Type B pancreatic cell (in vitro differentiated cells): ENCODE measurements around the gene WDR3. TPM values are rescaled to one million over a fixed set of nuclear protein-coding genes. Genes with fewer than 3 reads are reported as not detected.

Experiments used
- DNase-seq: peaks from one replicate; pipeline ENCODE4 v3.0.0; 2021; ENCODE audit warnings: mixed read lengths; ENCODE audit not compliant: unreplicated experiment; ENCODE audit errors: extremely low spot score
- H3K27ac Mint-ChIP-seq: 2 replicates; pipeline ENCODE4 v1.8.0; 2021; ENCODE audit warnings: mild to moderate bottlenecking, mixed read lengths
- H3K27me3 Mint-ChIP-seq: 2 replicates; pipeline ENCODE4 v1.8.0; 2021; ENCODE audit warnings: mixed read lengths
- H3K36me3 Mint-ChIP-seq: 2 replicates; pipeline ENCODE4 v1.8.0; 2021; ENCODE audit warnings: mixed read lengths
- H3K4me1 Mint-ChIP-seq: one replicate; pipeline ENCODE4 v1.8.0; 2021; ENCODE audit warnings: mixed read lengths; ENCODE audit not compliant: unreplicated experiment
- H3K4me3 Mint-ChIP-seq: 2 replicates; pipeline ENCODE4 v1.8.0; 2021; ENCODE audit warnings: mild to moderate bottlenecking, mixed read lengths
- H3K9me3 Mint-ChIP-seq: 2 replicates; pipeline ENCODE4 v1.8.0; 2021; ENCODE audit warnings: mixed read lengths
- long read RNA-seq: library from polyadenylated mRNA; unstranded; transcript quantifications from one replicate; pipeline ENCODE4 v2.0.0, GENCODE V29; 2020
- total RNA-seq: library from RNA; stranded (reverse); gene quantifications from 2 replicates; pipeline ENCODE4 v1.2.1, GENCODE V29; 2021; ENCODE audit warnings: low replicate concordance
- TF ChIP-seq, protein P1 (sequence below): fragments of 200-600 bp; sonication (generic); conservative IDR thresholded peaks from 2 replicates; pipeline ENCODE4 v1.5.0; 2021; ENCODE audit warnings: antibody characterized with exemption, mild to moderate bottlenecking

The WDR3 gene
- total RNA-seq, result 29.6 and 36.9 TPM in 2 replicates
- long read RNA-seq, full-length matches to known transcripts, result 17 of 69 reads
- long read RNA-seq, partial matches to known transcripts, result 34 of 69 reads
- long read RNA-seq, other reads (novel, unspliced or antisense), result 18 of 69 reads

DNA sequence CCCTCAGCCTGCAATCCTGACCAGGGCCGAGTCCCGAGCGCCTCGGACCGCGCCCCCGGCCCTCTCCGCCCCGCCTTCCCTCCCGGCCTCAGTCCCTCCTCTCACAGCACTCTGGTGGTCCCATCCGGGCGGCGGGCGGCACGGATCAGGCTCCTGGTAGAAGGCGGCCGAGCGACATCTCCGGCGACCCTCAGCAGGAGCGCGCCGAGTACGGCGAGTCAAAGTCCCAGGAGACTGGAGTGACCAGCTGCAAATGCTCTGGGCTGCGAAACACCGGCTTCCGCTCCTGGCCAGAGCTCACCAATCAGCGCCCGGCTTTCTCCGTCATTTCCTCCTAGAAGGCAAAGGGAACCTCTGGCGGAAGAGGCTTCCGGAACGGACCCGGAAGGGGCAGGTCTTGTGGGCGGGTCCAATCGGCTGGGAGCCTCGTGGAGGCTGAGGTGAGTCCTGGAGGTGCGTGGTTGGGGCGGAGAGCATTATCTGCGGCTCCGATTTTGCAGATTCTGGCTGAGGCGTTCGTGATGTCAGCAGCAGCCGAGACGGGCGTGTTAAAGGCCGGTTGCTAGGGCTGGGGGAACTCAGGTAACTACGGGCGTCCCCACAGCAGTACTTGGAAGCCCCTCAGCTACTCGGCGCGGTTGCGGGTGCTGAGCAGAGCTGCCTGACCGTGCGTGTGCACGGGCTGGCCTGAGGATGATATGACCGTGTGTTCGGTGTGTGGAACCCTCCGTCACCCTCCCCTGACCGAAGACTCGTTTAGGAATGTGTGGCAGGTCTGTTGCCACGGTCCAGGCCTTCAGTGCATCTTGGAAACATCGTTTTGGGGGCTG is at the start of gene WDR3, which contains the start of gene GDAP2:
Gene WDR3 (plus strand): TSS at position 397 of the 830 bp plus-strand sequence. CDS start 3,581 bp downstream, outside the sequence.
Gene GDAP2 (minus strand): TSS at position 279 of the 830 bp plus-strand sequence. CDS start 9,264 bp downstream, outside the sequence.
- peaks cover 37% of the 10 kb centered on the region for H3K4me1 Mint-ChIP-seq
- H3K27ac Mint-ChIP-seq, result peak within 1 kb of the TSS; percentile 64
- TF ChIP-seq, protein P1, sequence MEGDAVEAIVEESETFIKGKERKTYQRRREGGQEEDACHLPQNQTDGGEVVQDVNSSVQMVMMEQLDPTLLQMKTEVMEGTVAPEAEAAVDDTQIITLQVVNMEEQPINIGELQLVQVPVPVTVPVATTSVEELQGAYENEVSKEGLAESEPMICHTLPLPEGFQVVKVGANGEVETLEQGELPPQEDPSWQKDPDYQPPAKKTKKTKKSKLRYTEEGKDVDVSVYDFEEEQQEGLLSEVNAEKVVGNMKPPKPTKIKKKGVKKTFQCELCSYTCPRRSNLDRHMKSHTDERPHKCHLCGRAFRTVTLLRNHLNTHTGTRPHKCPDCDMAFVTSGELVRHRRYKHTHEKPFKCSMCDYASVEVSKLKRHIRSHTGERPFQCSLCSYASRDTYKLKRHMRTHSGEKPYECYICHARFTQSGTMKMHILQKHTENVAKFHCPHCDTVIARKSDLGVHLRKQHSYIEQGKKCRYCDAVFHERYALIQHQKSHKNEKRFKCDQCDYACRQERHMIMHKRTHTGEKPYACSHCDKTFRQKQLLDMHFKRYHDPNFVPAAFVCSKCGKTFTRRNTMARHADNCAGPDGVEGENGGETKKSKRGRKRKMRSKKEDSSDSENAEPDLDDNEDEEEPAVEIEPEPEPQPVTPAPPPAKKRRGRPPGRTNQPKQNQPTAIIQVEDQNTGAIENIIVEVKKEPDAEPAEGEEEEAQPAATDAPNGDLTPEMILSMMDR, result no peak
- H3K9me3 Mint-ChIP-seq, result no peaks in the 10 kb centered on the region
- H3K27me3 Mint-ChIP-seq, result no peaks in the 10 kb centered on the region
- H3K36me3 Mint-ChIP-seq, result peaks cover 11% of the 10 kb centered on the region
- peak within 1 kb of the TSS; percentile 98 for H3K4me3 Mint-ChIP-seq
- DNase-seq, result peak; percentile 95

DNA sequence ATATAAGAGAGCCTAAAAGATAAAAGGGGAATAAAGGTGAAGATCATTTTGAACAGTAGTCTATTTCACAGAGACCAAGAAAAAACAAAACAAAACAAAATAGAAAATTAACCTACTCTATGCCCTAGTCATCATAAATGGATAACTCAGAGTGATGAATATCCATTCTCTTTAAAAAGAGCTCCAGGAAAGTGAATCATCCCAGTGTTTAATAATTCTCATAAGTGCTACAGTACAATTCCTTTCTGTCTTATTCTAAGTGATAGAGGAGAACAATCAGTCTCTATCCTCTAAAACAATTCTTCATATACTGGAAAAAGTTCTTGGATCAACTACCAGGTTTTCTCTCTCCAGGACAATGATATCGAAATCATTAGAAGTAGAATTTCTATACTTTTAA is 45.9 kb upstream of the WDR3 start:
- Mint-ChIP-seq H3K4me3 (no peak overlapping the region), H3K4me1 (no peaks in the 10 kb centered on the region)
- TF ChIP-seq, protein P1, result no peak

DNA sequence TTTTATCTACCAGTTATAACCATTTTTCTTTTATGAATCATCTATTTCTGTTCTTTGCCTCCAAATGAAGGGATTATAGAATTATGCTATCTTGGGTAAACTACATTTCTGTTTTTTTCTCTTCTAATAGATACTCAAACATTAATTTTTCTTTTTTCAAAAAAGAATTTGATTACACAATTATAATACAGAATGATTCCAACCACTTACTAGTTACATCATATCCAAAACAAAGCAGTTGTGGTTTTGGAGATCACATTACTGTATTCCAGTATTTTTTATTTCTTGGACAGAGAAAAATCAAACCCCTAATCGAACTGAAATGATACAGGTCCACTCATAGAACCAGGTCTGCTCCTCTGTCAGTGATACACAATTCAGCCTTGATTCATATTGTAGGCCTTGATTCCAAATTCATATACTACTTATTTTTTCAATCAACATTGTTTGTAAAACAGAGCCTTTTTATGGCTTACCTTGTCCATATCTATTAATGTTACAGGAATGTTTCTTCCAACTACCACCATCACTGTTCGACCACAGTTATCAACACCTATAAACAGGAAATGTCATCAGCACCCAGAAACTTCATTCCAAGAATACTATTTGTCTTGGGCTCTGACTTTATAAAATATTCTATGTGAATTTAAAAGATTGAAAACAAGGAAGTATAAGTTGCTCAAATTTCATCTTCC is 43.3 kb upstream of the WDR3 start:
- Mint-ChIP-seq H3K27me3 (no peaks in the 10 kb centered on the region), H3K4me1 (no peaks in the 10 kb centered on the region), H3K4me3 (no peak overlapping the region), H3K27ac (no peak overlapping the region), H3K36me3 (peaks cover 8% of the 10 kb centered on the region), H3K9me3 (no peaks in the 10 kb centered on the region)
- DNase-seq, result no peak
- TF ChIP-seq, protein P1, result no peak

More for the DNA sequence above, 45.9 kb upstream of the WDR3 start:
- Mint-ChIP-seq H3K27me3 (no peaks in the 10 kb centered on the region), H3K27ac (no peak overlapping the region), H3K36me3 (peaks cover 19% of the 10 kb centered on the region), H3K9me3 (no peaks in the 10 kb centered on the region)
- DNase-seq, result no peak

DNA sequence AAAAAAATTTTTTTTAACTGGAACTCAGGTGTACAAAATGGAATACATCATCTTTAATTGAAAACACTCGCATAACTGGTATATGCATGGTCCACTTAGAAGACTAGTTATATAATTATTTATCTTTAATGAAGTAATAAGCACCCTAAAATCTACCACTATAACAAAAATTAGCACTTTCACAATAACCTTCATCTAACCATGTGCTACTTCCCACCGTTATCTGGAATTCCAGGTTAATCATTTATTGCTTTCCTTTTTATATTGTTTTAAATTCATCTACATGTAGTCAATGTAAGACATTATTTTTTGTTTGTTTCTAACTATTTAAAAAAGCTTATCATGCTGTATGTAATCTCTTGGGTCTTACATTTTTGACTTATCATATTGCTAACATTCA is 39.1 kb upstream of the WDR3 start:
- H3K36me3 Mint-ChIP-seq, result no peaks in the 10 kb centered on the region
- TF ChIP-seq, protein P1, result no peak
- H3K4me1 Mint-ChIP-seq, result no peaks in the 10 kb centered on the region
- no peaks in the 10 kb centered on the region for H3K9me3 Mint-ChIP-seq
- no peak overlapping the region for H3K4me3 Mint-ChIP-seq
- H3K27me3 Mint-ChIP-seq, result no peaks in the 10 kb centered on the region
- no peak for DNase-seq
- no peak overlapping the region for H3K27ac Mint-ChIP-seq

GRCh38 chr1:117892512-117892911 is 37.0 kb upstream of the WDR3 start:
- no peak overlapping the region for H3K27ac Mint-ChIP-seq
- H3K4me1 Mint-ChIP-seq, result no peaks in the 10 kb centered on the region
- H3K9me3 Mint-ChIP-seq, result no peaks in the 10 kb centered on the region
- TF ChIP-seq, protein P1, result no peak
- no peaks in the 10 kb centered on the region for H3K36me3 Mint-ChIP-seq
- no peak for DNase-seq
- no peaks in the 10 kb centered on the region for H3K27me3 Mint-ChIP-seq
- no peak overlapping the region for H3K4me3 Mint-ChIP-seq
